Osteocyte (in vitro differentiated cells): ENCODE data around the gene FN1. TPM values are rescaled to one million over a fixed set of nuclear protein-coding genes. Genes with fewer than 3 reads are reported as not detected.

Experiments
- DNase-seq: peaks from one replicate; pipeline ENCODE4 v3.0.0; 2021; ENCODE audit warnings: mixed read lengths; ENCODE audit not compliant: unreplicated experiment; ENCODE audit errors: extremely low spot score
- H3K27ac Mint-ChIP-seq: one replicate; pipeline ENCODE4 v1.8.0; 2021; ENCODE audit warnings: mild to moderate bottlenecking, mixed read lengths; ENCODE audit not compliant: unreplicated experiment
- H3K27me3 Mint-ChIP-seq: one replicate; pipeline ENCODE4 v1.8.0; 2021; ENCODE audit warnings: mixed read lengths; ENCODE audit not compliant: unreplicated experiment
- H3K36me3 Mint-ChIP-seq: one replicate; pipeline ENCODE4 v1.8.0; 2021; ENCODE audit warnings: mixed read lengths; ENCODE audit not compliant: unreplicated experiment
- H3K4me1 Mint-ChIP-seq: one replicate; pipeline ENCODE4 v1.8.0; 2021; ENCODE audit warnings: mixed read lengths; ENCODE audit not compliant: unreplicated experiment
- H3K4me3 Mint-ChIP-seq: one replicate; pipeline ENCODE4 v1.8.0; 2021; ENCODE audit warnings: mild to moderate bottlenecking, moderate library complexity, mixed read lengths; ENCODE audit not compliant: unreplicated experiment
- H3K9me3 Mint-ChIP-seq: one replicate; pipeline ENCODE4 v1.8.0; 2021; ENCODE audit warnings: mixed read lengths; ENCODE audit not compliant: unreplicated experiment
- CTCF ChIP-seq: fragments of 200-600 bp; sonication (generic); IDR thresholded peaks from 2 replicates; pipeline ENCODE4 v1.5.0; 2021; ENCODE audit warnings: antibody characterized with exemption, mild to moderate bottlenecking, moderate library complexity
- total RNA-seq: library from RNA; stranded (reverse); gene quantifications from 2 replicates; pipeline ENCODE4 v1.2.1, GENCODE V29; 2021

Gene FN1
- total RNA-seq, 1 donor from 2014 or later = 16,854 TPM

DNA sequence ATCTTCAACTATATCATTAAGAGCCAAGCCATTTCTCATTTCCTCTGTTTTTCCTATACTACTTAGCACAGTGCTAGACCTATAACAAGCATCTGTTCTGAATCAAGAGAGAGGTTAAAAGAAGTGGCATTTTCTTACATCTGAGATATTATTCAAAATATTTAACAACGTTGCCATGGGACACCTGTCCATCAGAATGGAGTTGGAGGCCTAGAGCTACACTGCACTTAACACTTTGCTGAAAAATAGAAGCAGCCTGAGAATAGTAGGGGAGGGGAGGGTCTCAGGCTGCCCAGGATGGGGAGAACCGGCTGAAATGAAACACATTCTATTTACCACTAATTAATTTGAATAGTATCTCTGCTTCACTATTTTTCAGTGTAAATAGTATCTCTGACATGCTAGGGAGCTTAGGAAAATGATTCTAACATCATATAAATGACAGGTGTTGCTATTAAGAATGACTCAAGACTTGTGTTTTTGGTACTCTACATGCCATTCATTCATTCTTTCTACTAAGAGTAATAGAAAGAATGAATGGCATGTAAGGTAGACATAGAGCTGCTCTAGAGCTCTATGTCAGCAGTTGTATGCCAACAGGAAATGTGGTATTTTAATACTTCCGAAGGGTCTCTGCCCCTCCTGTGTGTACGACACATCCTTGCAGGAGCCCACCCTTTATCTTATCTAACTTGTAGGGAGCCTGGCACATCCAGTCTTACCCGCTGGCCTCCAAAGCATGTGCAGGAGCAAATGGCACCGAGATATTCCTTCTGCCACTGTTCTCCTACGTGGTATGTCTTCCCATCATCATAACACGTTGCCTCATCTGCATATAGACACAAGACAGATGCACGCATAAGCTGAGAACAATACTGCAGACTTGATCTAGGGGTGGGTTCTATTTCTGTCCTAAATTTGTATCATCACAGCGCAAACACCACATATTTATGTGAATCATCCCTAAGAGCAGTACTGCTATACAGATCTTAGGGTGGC lies 71.4 kb downstream of the FN1 start:
- H3K36me3 Mint-ChIP-seq = peaks cover 93% of the 10 kb centered on the region
- TF ChIP-seq CTCF = no peak
- H3K9me3 Mint-ChIP-seq = no peaks in the 10 kb centered on the region
- no peak overlapping the region for H3K4me3 Mint-ChIP-seq
- H3K4me1 Mint-ChIP-seq = peaks cover 42% of the 10 kb centered on the region
- H3K27ac Mint-ChIP-seq = peak overlapping the region; percentile 85
- no peaks in the 10 kb centered on the region for H3K27me3 Mint-ChIP-seq
- DNase-seq = no peak

- no peak for DNase-seq
- Mint-ChIP-seq H3K4me3 (no peak overlapping the region), H3K36me3 (peaks cover 88% of the 10 kb centered on the region), H3K4me1 (peaks cover 37% of the 10 kb centered on the region), H3K9me3 (no peaks in the 10 kb centered on the region), H3K27me3 (no peaks in the 10 kb centered on the region), H3K27ac (peak overlapping the region; percentile 85)
- no peak for TF ChIP-seq CTCF
Measured at GRCh38 chr2:215363461-215364156, 72.3 kb downstream of the FN1 start.

- H3K4me3 Mint-ChIP-seq = no peak overlapping the region
Measured at GRCh38 chr2:215363039-215363438, 72.8 kb downstream of the FN1 start.

GRCh38 chr2:215362562-215362904 lies 73.3 kb downstream of the FN1 start:
- no peak for TF ChIP-seq CTCF
- DNase-seq = no peak
- H3K27me3 Mint-ChIP-seq = no peaks in the 10 kb centered on the region
- H3K4me3 Mint-ChIP-seq = no peak overlapping the region
- H3K36me3 Mint-ChIP-seq = peaks cover 77% of the 10 kb centered on the region
- no peaks in the 10 kb centered on the region for H3K9me3 Mint-ChIP-seq
- peak overlapping the region; percentile 75 for H3K27ac Mint-ChIP-seq
- H3K4me1 Mint-ChIP-seq = peaks cover 30% of the 10 kb centered on the region

More at GRCh38 chr2:215363039-215363438, 72.8 kb downstream of the FN1 start:
- Mint-ChIP-seq H3K9me3 (no peaks in the 10 kb centered on the region), H3K27me3 (no peaks in the 10 kb centered on the region), H3K4me1 (peaks cover 34% of the 10 kb centered on the region), H3K36me3 (peaks cover 82% of the 10 kb centered on the region), H3K27ac (peak overlapping the region; percentile 85)
- no peak for DNase-seq
- TF ChIP-seq CTCF = no peak
